SK-N-SH (cell line): Measurements from ENCODE around the gene POLR2C. TPM values are rescaled to one million over a fixed set of nuclear protein-coding genes. Genes with fewer than 3 reads are reported as not detected.
A peak's percentile ranks its signal among the peaks of the same experiment; 100 is the strongest.

Experiments
- CTCF ChIA-PET: fragments of 300-600, 350-600 bp; formaldehyde crosslinking; extraction: SDS; loops from one replicate; lab custom pipeline; 2021; lab: Yijun Ruan, JAX
- POLR2A ChIA-PET: fragments of 350-600 bp; sonication (Branson Sonifier 250); formaldehyde crosslinking; extraction: SDS; loops from one replicate; lab custom pipeline; 2020; ENCODE audit warnings: antibody characterized with exemption, inconsistent platforms; lab: Yijun Ruan, JAX
- DNase-seq: peaks from one replicate; pipeline ENCODE4 v3.0.0; 2012
- H2AFZ ChIP-seq: fragments of 200-600 bp; sonication (generic); 2 replicates; pipeline ENCODE4 v1.8.1; 2016; ENCODE audit warnings: antibody characterized with exemption, mild to moderate bottlenecking, low read depth
- H3F3A ChIP-seq: fragments of 200-600 bp; sonication (generic); replicated peaks from 2 replicates; pipeline ENCODE3; 2016; ENCODE audit warnings: antibody characterized with exemption, mild to moderate bottlenecking; ENCODE audit not compliant: insufficient read depth
- H3K27ac ChIP-seq, 2 experiments: fragments of 200-500 bp in 1 of 2; fragments of 200-600 bp in 1 of 2; sonication (Bioruptor generic) in 1 of 2; sonication (generic), shearing (Covaris generic) in 1 of 2; 2 replicates each; pipeline versions ENCODE4 v1.5.1 to v1.6.1; 2014 to 2016; ENCODE audit warnings: low read depth in 2 of 2, inconsistent platforms in 1 of 2, low read length in 1 of 2, mild to moderate bottlenecking in 1 of 2, mixed read lengths in 1 of 2
- H3K27me3 ChIP-seq: fragments of 200-600 bp; sonication (generic), shearing (Covaris generic); 2 replicates; pipeline ENCODE4 v1.6.1; 2016; ENCODE audit warnings: mixed run types; ENCODE audit not compliant: insufficient read depth
- H3K36me3 ChIP-seq, 2 experiments: fragments of 200-500 bp in 1 of 2; fragments of 200-600 bp in 1 of 2; sonication (Bioruptor generic) in 1 of 2; sonication (generic) in 1 of 2; replicated peaks in 1 of 2; 2 replicates each; pipeline versions ENCODE3 to v1.5.1; 2014 to 2016; ENCODE audit warnings: low read length in 1 of 2, mild to moderate bottlenecking in 1 of 2; ENCODE audit not compliant: insufficient read depth in 2 of 2, control insufficient read depth in 1 of 2
- H3K4me1 ChIP-seq, 2 experiments: fragments of 200-500 bp in 1 of 2; fragments of 200-600 bp in 1 of 2; sonication (Bioruptor generic) in 1 of 2; sonication (generic), shearing (Covaris generic) in 1 of 2; 2 replicates each; pipeline versions ENCODE4 v1.5.1 to v1.6.1; 2014 to 2016; ENCODE audit warnings: low read depth in 1 of 2, low read length in 1 of 2, mixed run types in 1 of 2; ENCODE audit not compliant: insufficient read depth in 2 of 2, control insufficient read depth in 1 of 2
- H3K4me2 ChIP-seq: fragments of 200-600 bp; sonication (generic), shearing (Covaris generic); 2 replicates; pipeline ENCODE4 v1.6.1; 2017; ENCODE audit warnings: mixed run types
- H3K4me3 ChIP-seq, 2 experiments: fragments of 200-500 bp in 1 of 2; fragments of 200-600 bp in 1 of 2; sonication (Bioruptor generic) in 1 of 2; sonication (generic), shearing (Covaris generic) in 1 of 2; 2 replicates each; pipeline versions ENCODE4 v1.5.1 to v1.8.1; 2014 to 2016; ENCODE audit warnings: low read depth in 2 of 2, inconsistent platforms in 1 of 2, low read length in 1 of 2, mild to moderate bottlenecking in 1 of 2, mixed read lengths in 1 of 2, moderate library complexity in 1 of 2
- H3K79me2 ChIP-seq: fragments of 200-600 bp; sonication (generic); 2 replicates; pipeline ENCODE4 v1.8.1; 2017; ENCODE audit warnings: mild to moderate bottlenecking; ENCODE audit not compliant: insufficient read depth
- H3K9ac ChIP-seq: fragments of 200-600 bp; sonication (generic); 2 replicates; pipeline ENCODE4 v1.6.1; 2017; ENCODE audit warnings: mixed run types
- H3K9me2 ChIP-seq: fragments of 200-600 bp; sonication (generic); 2 replicates; pipeline ENCODE4 v1.6.1; 2017; ENCODE audit warnings: mixed run types
- H3K9me3 ChIP-seq: fragments of 200-600 bp; sonication (generic); 2 replicates; pipeline ENCODE4 v1.6.1; 2017; ENCODE audit warnings: mixed run types, mild to moderate bottlenecking, moderate library complexity
- H4K20me1 ChIP-seq: fragments of 200-600 bp; sonication (generic); 2 replicates; pipeline ENCODE4 v1.6.1; 2017; ENCODE audit warnings: mild to moderate bottlenecking, mixed run types; ENCODE audit not compliant: insufficient read depth
- CHD2 ChIP-seq: fragments of 150-350 bp; IDR thresholded peaks from 2 replicates; pipeline ENCODE4 v1.6.1; 2018; ENCODE audit warnings: low read length; ENCODE audit not compliant: partially characterized antibody
- EP300 ChIP-seq, 2 experiments: IDR thresholded peaks; 2 replicates each; pipeline versions ENCODE4 v1.4.0 to v1.6.1; 2012; ENCODE audit warnings: borderline replicate concordance in 1 of 2, low read depth in 1 of 2, low read length in 1 of 2
- GATA2 ChIP-seq: sonication (generic); formaldehyde crosslinking; IDR thresholded peaks from 2 replicates; pipeline ENCODE4 v1.5.0; 2020; ENCODE audit warnings: mild to moderate bottlenecking, missing genetic modification reagents
- JUND ChIP-seq: IDR thresholded peaks from 2 replicates; pipeline ENCODE4 v1.4.0; 2012
- MEF2A ChIP-seq: IDR thresholded peaks from 2 replicates; pipeline ENCODE4 v1.4.0; 2012; ENCODE audit warnings: low read depth, borderline replicate concordance
- RFX5 ChIP-seq: IDR thresholded peaks from 2 replicates; pipeline ENCODE4 v1.6.1; 2012; ENCODE audit warnings: mild to moderate bottlenecking, improper control_type of control experiment, low read length
- WGBS: methylation state at CpG from one replicate; pipeline ENCODE4 v1.1.6; 2017; ENCODE audit warnings: low lambda C conversion rate; 5-methylcytosine and 5-hydroxymethylcytosine counted together
- polyA plus RNA-seq, 3 experiments: library from polyadenylated mRNA; depleted of rRNA; stranded (reverse); fragments of >200 nt; gene quantifications; 2 replicates each; pipeline ENCODE4 v1.2.3, GENCODE V29; 2012
- TF ChIP-seq, protein P1 (sequence below): fragments of 150-350 bp; IDR thresholded peaks from 2 replicates; pipeline ENCODE4 v1.6.1; 2016; ENCODE audit warnings: mild to moderate bottlenecking, low read depth, low read length

The POLR2C gene
- polyA plus RNA-seq, 1 of the 3 experiments (the other 2 are of a cell fraction): 160 TPM

DNA sequence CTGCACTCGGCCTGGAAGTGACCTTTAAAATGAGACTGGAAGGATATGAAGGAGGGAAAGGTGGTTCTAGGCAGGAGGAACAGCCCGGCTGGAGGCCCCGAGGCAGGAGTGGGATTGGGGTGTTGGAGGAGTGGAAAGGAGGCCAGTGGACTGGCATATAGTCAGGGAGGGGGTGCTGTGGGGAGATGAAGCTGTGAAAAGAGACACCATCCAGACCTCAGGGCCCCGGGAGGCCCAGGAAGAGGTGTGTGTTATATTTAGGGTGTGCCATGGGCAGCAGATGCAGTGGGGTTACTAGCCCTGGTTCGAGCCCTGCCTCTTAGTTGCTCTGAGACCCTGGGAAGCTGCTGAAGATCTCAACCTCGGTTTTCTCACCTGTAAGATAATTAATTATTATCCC, 42.7 kb downstream of the POLR2C start:
- 61% methylated on average over 6 of the region's 6 CpGs for WGBS
- Histone ChIP-seq H3K9me3 (no peaks in the 10 kb centered on the region), H3K9ac (no peak overlapping the region), H3K4me3 (no peak overlapping the region), H3K79me2 (no peaks in the 10 kb centered on the region), H3F3A (no peaks in the 10 kb centered on the region), H3K9me2 (no peaks in the 10 kb centered on the region), H3K27ac (no peak overlapping the region), H2AFZ (no peak overlapping the region), H3K27me3 (no peaks in the 10 kb centered on the region), H4K20me1 (no peaks in the 10 kb centered on the region), H3K36me3 (no peaks in the 10 kb centered on the region), H3K4me2 (no peak overlapping the region), H3K4me1 (peaks cover 0 to 52% of the 10 kb centered on the region in 2 experiments; a peak in 1 of 4 replicates)
- no peak for DNase-seq
- ChIA-PET POLR2A (no interaction called here), CTCF (interaction anchor here (1.3 to 2.1 kb wide), 2 partner anchors 15 to 88 kb away, joined by 4 to 10 read pairs; no protein-coding TSS in a partner anchor)
- TF ChIP-seq JUND: no peak

- H3K79me2 ChIP-seq: no peaks in the 10 kb centered on the region
- H2AFZ ChIP-seq: no peak overlapping the region
- no peaks in the 10 kb centered on the region for H3K9me2 ChIP-seq
- DNase-seq: peak; percentile 82
- POLR2A ChIA-PET: interaction anchor here (1.2 to 5.4 kb wide), 4 partner anchors 24 to 135 kb away, joined by 4 to 152 read pairs (median 28); partner anchors contain the start of genes CX3CL1, DOK4 and POLR2C
- H3K4me2 ChIP-seq: no peak overlapping the region
- no peaks in the 10 kb centered on the region for H3K27me3 ChIP-seq
- H3K4me3 ChIP-seq: no peak overlapping the region
- TF ChIP-seq CHD2 (peak; percentile 23), EP300 (IDR thresholded peaks at IDR 0.05; ENCODE audit: borderline replicate concordance in 1 of 2, low read depth in 1 of 2, low read length in 1 of 2) (0 out of 4 replicates have a peak, but pooled peaks of 1 of the 2 experiments have one; percentile 24), GATA2 (0 out of 2 replicates have a peak, but pooled peaks have one; percentile 10)
- TF ChIP-seq, protein P1, sequence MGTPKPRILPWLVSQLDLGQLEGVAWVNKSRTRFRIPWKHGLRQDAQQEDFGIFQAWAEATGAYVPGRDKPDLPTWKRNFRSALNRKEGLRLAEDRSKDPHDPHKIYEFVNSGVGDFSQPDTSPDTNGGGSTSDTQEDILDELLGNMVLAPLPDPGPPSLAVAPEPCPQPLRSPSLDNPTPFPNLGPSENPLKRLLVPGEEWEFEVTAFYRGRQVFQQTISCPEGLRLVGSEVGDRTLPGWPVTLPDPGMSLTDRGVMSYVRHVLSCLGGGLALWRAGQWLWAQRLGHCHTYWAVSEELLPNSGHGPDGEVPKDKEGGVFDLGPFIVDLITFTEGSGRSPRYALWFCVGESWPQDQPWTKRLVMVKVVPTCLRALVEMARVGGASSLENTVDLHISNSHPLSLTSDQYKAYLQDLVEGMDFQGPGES: no peak
- TF ChIP-seq, all 33 proteins: peak for 3
- no peak overlapping the region for H3K9ac ChIP-seq
- H3K36me3 ChIP-seq: no peaks in the 10 kb centered on the region
- CTCF ChIA-PET: interaction anchor here (1.7 to 23.0 kb wide), 4 partner anchors 13 to 86 kb away, joined by 9 to 426 read pairs (median 185); partner anchors contain the start of genes DOK4 and POLR2C
- no peaks in the 10 kb centered on the region for H3K9me3 ChIP-seq
- H4K20me1 ChIP-seq: no peaks in the 10 kb centered on the region
- no peaks in the 10 kb centered on the region for H3F3A ChIP-seq
- H3K27ac ChIP-seq: peak overlapping the region in 1 of 2 experiments; percentile 99; a peak in 3 of 4 replicates
- peaks cover 0 to 56% of the 10 kb centered on the region in 2 experiments; a peak in 1 of 4 replicates for H3K4me1 ChIP-seq
- 61% methylated on average over 9 of the region's 13 CpGs for WGBS
Measured at GRCh38 chr16:57507136-57508034, 44.9 kb downstream of the POLR2C start.

DNA sequence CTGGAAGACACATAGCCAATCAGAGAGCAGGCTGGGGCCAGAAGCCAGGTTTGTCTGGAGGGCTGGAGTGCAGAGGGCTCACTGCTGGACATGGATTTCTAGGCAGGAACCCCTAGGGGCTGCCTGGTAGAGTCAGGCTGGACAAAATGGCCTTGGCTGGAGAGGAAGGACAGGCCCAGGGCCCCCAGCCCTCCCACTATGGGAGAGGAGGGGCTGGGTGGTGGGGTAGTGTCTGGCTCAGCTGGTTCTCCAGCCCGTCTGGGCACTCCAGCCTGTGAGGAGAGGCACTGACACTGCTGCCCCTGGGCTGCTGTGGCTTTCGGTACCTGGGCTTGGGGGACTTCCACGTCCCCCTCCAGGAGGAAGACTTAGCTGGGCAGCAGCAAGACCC, 45.6 kb downstream of the POLR2C start:
- H3K27me3 ChIP-seq: no peaks in the 10 kb centered on the region
- no peak overlapping the region for H3K4me2 ChIP-seq
- no peaks in the 10 kb centered on the region for H4K20me1 ChIP-seq
- no peaks in the 10 kb centered on the region for H3K36me3 ChIP-seq
- H3K4me3 ChIP-seq: no peak overlapping the region
- no peaks in the 10 kb centered on the region for H3K79me2 ChIP-seq
- peaks cover 0 to 53% of the 10 kb centered on the region in 2 experiments; a peak in 1 of 4 replicates for H3K4me1 ChIP-seq
- DNase-seq: peak; percentile 75
- no CpG with 5 or more reads among the region's 3 CpGs for WGBS
- H3K27ac ChIP-seq: peak overlapping the region in 1 of 2 experiments; percentile 99; a peak in 2 of 4 replicates
- H3K9me2 ChIP-seq: no peaks in the 10 kb centered on the region
- H3K9ac ChIP-seq: no peak overlapping the region
- ChIA-PET POLR2A (interaction anchor here (1.2 to 5.4 kb wide), 3 partner anchors 25 to 135 kb away, joined by 4 to 152 read pairs (median 52); partner anchors contain the start of genes CX3CL1 and DOK4), CTCF (interaction anchor here (1.7 to 23.0 kb wide), 4 partner anchors 12 to 86 kb away, joined by 9 to 426 read pairs (median 185); partner anchors contain the start of genes DOK4 and POLR2C)
- no peak overlapping the region for H2AFZ ChIP-seq
- H3K9me3 ChIP-seq: no peaks in the 10 kb centered on the region
- no peaks in the 10 kb centered on the region for H3F3A ChIP-seq
- TF ChIP-seq MEF2A (no peak), RFX5 (no peak), EP300 (IDR thresholded peaks at IDR 0.05; ENCODE audit: borderline replicate concordance in 1 of 2, low read depth in 1 of 2, low read length in 1 of 2) (peak in 1 of 2 experiments; percentile 2; a peak in 1 of 4 replicates)
- TF ChIP-seq, all 33 proteins: peak for 1
